Measurements from ENCODE around the gene RIGI. TPM values are rescaled to one million over a fixed set of nuclear protein-coding genes. Genes with fewer than 3 reads are reported as not detected.

Gene RIGI
- polyA plus RNA-seq, 2 of the 4 experiments (the other 2 are of a cell fraction): 4.1 to 4.8 TPM

GRCh38 chr9:32516241-32516640, 9.8 kb downstream of the RIGI start:
- no peak for TF ChIP-seq PBX3 (IDR thresholded peaks at IDR 0.05)
- TF ChIP-seq NPAS2 (CRISPR knock-in tag; IDR thresholded peaks at IDR 0.05; ENCODE audit: borderline replicate concordance): no peak
- no peak for TF ChIP-seq ZC3H11A (IDR thresholded peaks at IDR 0.05)
- TF ChIP-seq FOSB (CRISPR knock-in tag; IDR thresholded peaks at IDR 0.05): no peak
- no peak for TF ChIP-seq RCOR1 (IDR thresholded peaks at IDR 0.05; ENCODE audit: low read depth, low read length)
- TF ChIP-seq HOXB5 (CRISPR knock-in tag; IDR thresholded peaks at IDR 0.05): no peak
- TF ChIP-seq REST (IDR thresholded peaks at IDR 0.05): no peak
- TF ChIP-seq HOXB13 (CRISPR knock-in tag; IDR thresholded peaks at IDR 0.05; ENCODE audit: low read depth): no peak
- no peak for TF ChIP-seq CEBPB (IDR thresholded peaks at IDR 0.05)
- TF ChIP-seq ZSCAN20 (CRISPR knock-in tag; IDR thresholded peaks at IDR 0.05): no peak
- TF ChIP-seq TFCP2L1 (CRISPR knock-in tag; IDR thresholded peaks at IDR 0.05): no peak
- no peak for TF ChIP-seq EHMT2 (IDR thresholded peaks at IDR 0.05; ENCODE audit: low read depth)
- TF ChIP-seq MAFK (IDR thresholded peaks at IDR 0.05; ENCODE audit: partially characterized antibody): no peak
- no peak for TF ChIP-seq NR3C1 (IDR thresholded peaks at IDR 0.05)
- TF ChIP-seq EHF (CRISPR knock-in tag; IDR thresholded peaks at IDR 0.05): no peak
- ChIA-PET POLR2A (no interaction called here), CTCF (interaction anchor here (1.3 kb wide), 1 partner anchor 137 kb away, joined by 6 read pairs; no protein-coding TSS in a partner anchor)
- H3K27ac ChIP-seq: no peak overlapping the region
- no peak overlapping the region for H3K4me3 ChIP-seq
- DNase-seq (ENCODE audit: low read depth in 1 of 2, low spot score in 1 of 2) (no peak), FAIRE-seq (no peak), ATAC-seq (no peak)
- peaks cover 12% of the 10 kb centered on the region; the same call in 1 of the 3 replicates for H3K9me3 ChIP-seq
- no peak overlapping the region for H3K4me2 ChIP-seq
- no peaks in the 10 kb centered on the region for H3K4me1 ChIP-seq

GRCh38 chr9:32508728-32509127, 17.3 kb downstream of the RIGI start:
- ATAC-seq (no peak), FAIRE-seq (no peak), DNase-seq (ENCODE audit: low read depth in 1 of 2, low spot score in 1 of 2) (no peak)
- H3K4me1 ChIP-seq: no peaks in the 10 kb centered on the region
- no peak overlapping the region for H3K4me3 ChIP-seq
- H3K27ac ChIP-seq: no peak overlapping the region
- ChIA-PET CTCF (interaction anchor here (1.5 to 3.2 kb wide), 3 partner anchors 17 to 129 kb away, joined by 3 to 15 read pairs (median 5); partner anchors contain the start of gene RIGI), POLR2A (no interaction called here)
- WGBS (ENCODE audit: missing lambda C conversion rate): 100% methylated on average over 1 of the region's 1 CpG
- no peak overlapping the region for H3K4me2 ChIP-seq
- no peaks in the 10 kb centered on the region for H3K9me3 ChIP-seq
- no peak for TF ChIP-seq HEYL (CRISPR knock-in tag; IDR thresholded peaks at IDR 0.05)
- TF ChIP-seq ATOH8 (CRISPR knock-in tag; IDR thresholded peaks at IDR 0.05; ENCODE audit: low read depth): no peak
- TF ChIP-seq EHMT2 (IDR thresholded peaks at IDR 0.05; ENCODE audit: low read depth): no peak
- no peak for TF ChIP-seq MAFK (IDR thresholded peaks at IDR 0.05; ENCODE audit: partially characterized antibody)
- no peak for TF ChIP-seq E2F6 (IDR thresholded peaks at IDR 0.05; ENCODE audit: borderline replicate concordance, low read depth)
- no peak for TF ChIP-seq HDAC2 (IDR thresholded peaks at IDR 0.05)
- no peak for TF ChIP-seq POLR2AphosphoS2 (conservative IDR thresholded peaks at IDR 0.05; ENCODE audit: low read length)
- no peak for TF ChIP-seq NFE2L2 (conservative IDR thresholded peaks at IDR 0.05; ENCODE audit: low read length)
- no peak for TF ChIP-seq FOSL2 (IDR thresholded peaks at IDR 0.05)
- TF ChIP-seq FOSL2 (CRISPR knock-in tag; IDR thresholded peaks at IDR 0.05): no peak
- TF ChIP-seq RNF2 (IDR thresholded peaks at IDR 0.05; ENCODE audit: borderline replicate concordance, low read depth): no peak
- no peak for TF ChIP-seq SREBF2 (IDR thresholded peaks at IDR 0.05)
- TF ChIP-seq GATA3 (IDR thresholded peaks at IDR 0.05; ENCODE audit: borderline replicate concordance): no peak
- TF ChIP-seq HES2 (IDR thresholded peaks at IDR 0.05): no peak
- TF ChIP-seq RARB (CRISPR knock-in tag; IDR thresholded peaks at IDR 0.05): no peak
- no peak for TF ChIP-seq PBX3 (IDR thresholded peaks at IDR 0.05)
- no peak for TF ChIP-seq ELK1 (IDR thresholded peaks at IDR 0.05; ENCODE audit: low read depth, low read length)

Measured in A549 (cell line).